Activated CD4-positive, alpha-beta T cell treated with anti-CD3 and anti-CD28 coated beads for 36 hours (primary cell): Measurements from ENCODE around the gene MAP1LC3B2. TPM values are rescaled to one million over a fixed set of nuclear protein-coding genes. Genes with fewer than 3 reads are reported as not detected.

Source experiments
- ATAC-seq: fragments of 200-7000 bp; cut with Tn5 transposase; one replicate; pipeline ENCODE4 v1.10.0; 2021; ENCODE audit warnings: mild to moderate bottlenecking, moderate library complexity
- CTCF ChIA-PET: fragments of 350-600 bp; sonication (Branson Sonifier 250); formaldehyde crosslinking; loops from one replicate; lab custom pipeline; 2021; ENCODE audit warnings: antibody characterized with exemption; lab: Charles Lee
- POLR2A ChIA-PET: fragments of 350-600 bp; sonication (Branson Sonifier 250); formaldehyde crosslinking; loops from one replicate; lab custom pipeline; 2021; ENCODE audit warnings: antibody characterized with exemption, inconsistent platforms; lab: Charles Lee
- DNase-seq: peaks from one replicate; pipeline ENCODE4 v3.0.0-alpha.2; 2020
- H3K27ac Mint-ChIP-seq: one replicate; pipeline ENCODE4 v1.8.0; 2021; ENCODE audit warnings: mixed read lengths
- H3K27me3 Mint-ChIP-seq: one replicate; pipeline ENCODE4 v1.8.0; 2021; ENCODE audit warnings: mixed read lengths
- H3K36me3 Mint-ChIP-seq: one replicate; pipeline ENCODE4 v1.8.0; 2021; ENCODE audit warnings: low read depth, mixed read lengths
- H3K4me1 Mint-ChIP-seq: one replicate; pipeline ENCODE4 v1.8.0; 2021; ENCODE audit warnings: mixed read lengths
- H3K4me3 Mint-ChIP-seq: one replicate; pipeline ENCODE4 v1.8.0; 2021; ENCODE audit warnings: mild to moderate bottlenecking, moderate library complexity, mixed read lengths
- H3K9me3 Mint-ChIP-seq: one replicate; pipeline ENCODE4 v1.8.0; 2021; ENCODE audit warnings: low read depth, mixed read lengths
- intact Hi-C, 2 experiments: fragments of 100-400 bp; cut with DNase I in 1 of 2; cut with micrococcal nuclease in 1 of 2; formaldehyde crosslinking; loops; one replicate each; pipeline versions ENCODE4 v1.14.2 to v1.15.1; 2022 to 2024; cut with DNase I, micrococcal nuclease
- total RNA-seq, 2 experiments: library from RNA; stranded (reverse); gene quantifications; one replicate each; pipeline ENCODE4 v1.2.3, GENCODE V29; 2021

The MAP1LC3B2 gene
- total RNA-seq, 2 experiments from 2014 or later, result 1.8 TPM; not detected in 1

DNA sequence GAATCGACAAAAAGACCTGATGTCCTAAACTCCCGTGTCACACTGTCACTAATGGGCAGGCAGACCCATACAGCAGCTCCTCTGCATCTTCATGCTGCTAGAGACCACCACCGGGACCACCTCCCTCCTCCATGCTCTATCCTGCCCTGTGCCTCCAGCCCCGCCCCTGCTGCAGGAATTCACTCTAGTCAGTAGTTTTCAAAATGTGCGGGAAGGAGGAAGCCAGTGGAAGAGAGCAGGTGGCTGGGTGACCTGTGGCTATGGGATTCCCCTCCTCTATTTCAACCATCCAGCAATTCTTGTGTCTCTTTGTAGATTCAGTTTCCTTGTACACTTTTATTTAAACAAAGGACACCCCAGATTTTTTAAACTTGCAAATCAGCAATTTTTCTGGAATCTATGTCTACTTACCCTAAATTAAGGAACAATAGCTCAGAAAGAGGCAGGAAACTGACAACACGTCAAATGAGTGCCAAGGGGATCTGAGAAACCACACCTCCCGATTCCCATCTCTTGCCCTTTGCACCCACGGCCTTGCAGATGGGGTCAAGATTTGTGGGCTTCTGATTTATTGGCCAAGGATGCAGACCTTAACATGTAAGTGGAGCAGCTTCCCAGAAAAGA is 20.4 kb upstream of the MAP1LC3B2 start:
- POLR2A ChIA-PET, result no interaction called here
- Mint-ChIP-seq H3K4me3 (no peak overlapping the region), H3K27me3 (no peaks in the 10 kb centered on the region), H3K36me3 (no peaks in the 10 kb centered on the region), H3K9me3 (no peaks in the 10 kb centered on the region), H3K27ac (no peak overlapping the region), H3K4me1 (peaks cover 29% of the 10 kb centered on the region)
- ATAC-seq (no peak), DNase-seq (no peak)
- intact Hi-C loops, result loop anchor here in 1 of 2 experiments (2.0 kb wide), 1 partner anchor 20 kb away; the partner anchor contains the start of gene MAP1LC3B2
- CTCF ChIA-PET, result interaction anchor here (0.7 kb wide), 2 partner anchors 15 to 21 kb away, joined by 3 to 4 read pairs; partner anchors contain the start of gene MAP1LC3B2

DNA sequence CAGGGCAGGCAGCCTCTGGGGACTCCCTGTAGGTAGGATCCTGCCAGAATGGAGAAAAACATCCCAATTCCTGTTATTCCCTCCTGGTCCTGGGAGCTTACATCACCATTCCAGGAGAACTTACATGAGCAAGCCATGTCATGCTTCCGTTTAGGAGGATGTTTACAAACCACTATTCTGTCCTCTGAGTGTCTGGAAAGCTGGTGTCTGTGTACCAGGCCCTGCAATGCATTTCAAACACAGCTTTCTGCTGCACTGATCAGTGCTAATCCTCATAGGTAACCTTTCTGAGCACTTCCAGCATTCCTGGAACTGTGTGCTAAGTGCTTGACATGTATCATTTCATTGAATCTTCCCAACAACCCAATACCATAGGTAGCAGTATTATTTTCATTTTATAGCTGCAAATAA is 19.8 kb upstream of the MAP1LC3B2 start:
- Mint-ChIP-seq H3K27me3 (no peaks in the 10 kb centered on the region), H3K27ac (no peak overlapping the region), H3K9me3 (no peaks in the 10 kb centered on the region), H3K36me3 (no peaks in the 10 kb centered on the region), H3K4me3 (no peak overlapping the region), H3K4me1 (peaks cover 25% of the 10 kb centered on the region)
- POLR2A ChIA-PET, result no interaction called here
- CTCF ChIA-PET, result no interaction called here
- ATAC-seq (no peak), DNase-seq (no peak)
- intact Hi-C loops, result loop anchor here in 1 of 2 experiments (2.0 kb wide), 1 partner anchor 19 kb away; the partner anchor contains the start of gene MAP1LC3B2

DNA sequence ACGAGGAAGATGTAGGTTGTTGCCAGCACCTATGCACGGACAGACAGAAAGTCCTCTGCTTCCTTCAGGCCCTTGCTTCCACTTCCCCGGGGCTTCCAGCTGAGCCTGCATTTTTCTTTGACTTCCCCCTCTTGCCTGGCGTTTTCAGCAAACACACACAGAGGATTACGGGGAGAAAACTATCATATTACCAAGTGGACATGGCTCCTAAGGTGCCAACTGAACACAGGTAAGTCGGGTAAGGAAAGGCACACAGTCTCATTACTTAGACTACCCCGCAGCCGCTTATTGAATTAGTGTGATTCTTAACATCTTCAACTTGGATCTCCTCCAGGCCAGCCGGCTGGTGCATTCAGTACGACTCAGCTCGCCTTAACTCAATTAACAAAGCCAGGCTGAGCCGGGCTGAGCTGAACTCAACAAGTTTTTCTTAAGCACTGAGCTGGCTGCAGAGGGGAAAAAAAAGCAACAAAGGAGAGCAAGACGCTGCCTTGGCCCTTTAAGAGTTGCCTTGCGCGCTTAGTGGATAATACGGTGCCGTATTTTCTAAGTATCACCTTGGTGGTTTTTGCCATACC is 19.2 kb upstream of the MAP1LC3B2 start:
- intact Hi-C loops, result loop anchor here in 1 of 2 experiments (2.0 kb wide), 1 partner anchor 19 kb away; the partner anchor contains the start of gene MAP1LC3B2
- no peak for ATAC-seq
- no peaks in the 10 kb centered on the region for H3K36me3 Mint-ChIP-seq

DNA sequence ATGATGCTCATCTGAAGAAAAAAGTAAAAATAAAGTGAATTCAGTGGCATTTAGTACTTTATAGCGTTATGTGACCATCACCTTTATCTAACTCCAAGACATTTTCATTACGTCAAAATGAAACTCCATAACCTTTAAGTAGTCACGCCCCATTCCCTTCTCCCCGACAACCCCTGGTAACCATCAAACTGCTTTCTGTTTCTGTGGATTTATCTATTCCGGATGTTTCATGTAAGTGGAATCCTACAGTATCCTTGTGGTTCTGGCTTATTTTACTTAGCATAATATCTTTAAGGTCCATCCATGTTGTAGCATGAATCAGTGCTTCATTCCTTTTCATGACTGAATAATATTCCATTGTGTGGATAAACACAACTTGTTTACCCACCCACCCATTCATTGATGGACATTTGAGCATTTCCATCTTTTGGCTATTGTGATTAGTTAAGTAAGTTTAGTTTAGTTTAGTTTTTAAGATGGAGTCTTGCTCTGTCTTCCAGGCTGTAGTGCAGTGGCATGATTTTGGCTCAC is 18.5 kb upstream of the MAP1LC3B2 start:
- no peaks in the 10 kb centered on the region for H3K27me3 Mint-ChIP-seq
- no peak overlapping the region for H3K27ac Mint-ChIP-seq
- ChIA-PET CTCF (no interaction called here), POLR2A (no interaction called here)
- intact Hi-C loops, result no loop called here
- H3K9me3 Mint-ChIP-seq, result no peaks in the 10 kb centered on the region
- no peak overlapping the region for H3K4me3 Mint-ChIP-seq
- peaks cover 23% of the 10 kb centered on the region for H3K4me1 Mint-ChIP-seq
- ATAC-seq (no peak), DNase-seq (no peak)
- no peaks in the 10 kb centered on the region for H3K36me3 Mint-ChIP-seq

More for the DNA sequence above, 19.2 kb upstream of the MAP1LC3B2 start:
- Mint-ChIP-seq H3K4me1 (peaks cover 23% of the 10 kb centered on the region), H3K4me3 (no peak overlapping the region), H3K9me3 (no peaks in the 10 kb centered on the region), H3K27me3 (no peaks in the 10 kb centered on the region), H3K27ac (no peak overlapping the region)
- DNase-seq, result no peak
- POLR2A ChIA-PET, result no interaction called here
- CTCF ChIA-PET, result interaction anchor here (0.8 kb wide), 1 partner anchor 59 kb away, joined by 3 read pairs; no protein-coding TSS in a partner anchor

DNA sequence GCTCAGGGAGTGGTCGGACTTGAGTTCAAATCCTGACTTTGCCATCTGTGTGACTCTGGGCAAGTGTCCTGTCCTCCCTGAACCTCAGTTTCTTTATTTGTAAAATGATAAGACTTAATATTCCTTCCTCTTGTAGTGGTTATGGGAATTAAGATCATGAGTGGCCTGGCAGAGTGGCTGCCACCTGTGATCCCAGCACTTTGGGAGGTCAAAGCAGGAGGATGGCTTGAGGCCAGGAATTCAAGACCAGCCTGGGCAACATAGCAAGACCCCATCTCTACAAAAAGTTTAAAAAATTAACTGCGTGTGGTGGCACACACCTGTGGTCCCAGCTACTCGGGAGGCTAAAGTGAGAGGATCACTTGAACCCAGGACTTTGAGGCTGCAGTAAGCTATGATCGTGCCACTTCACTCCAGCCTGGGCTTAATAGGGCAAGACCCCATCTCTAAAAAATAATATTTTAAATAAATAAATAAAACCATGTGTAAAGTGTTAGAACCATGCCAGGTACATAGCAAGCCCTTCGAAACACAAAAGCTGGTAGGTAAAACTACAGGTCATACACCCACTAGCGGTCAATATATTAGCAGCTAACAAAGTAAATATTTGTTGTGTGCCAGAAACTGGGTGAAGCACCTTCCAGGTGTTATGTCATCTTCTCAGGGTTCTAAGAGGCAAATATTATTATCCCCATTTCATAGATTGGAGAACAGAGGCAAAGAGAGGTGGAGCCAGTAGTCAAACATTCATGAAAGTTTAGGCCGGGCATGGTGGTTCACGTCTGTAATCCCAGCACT is 17.4 kb upstream of the MAP1LC3B2 start:
- CTCF ChIA-PET, result interaction anchor here (0.6 kb wide), 1 partner anchor 422 kb away, joined by 3 read pairs; no protein-coding TSS in a partner anchor
- no peaks in the 10 kb centered on the region for H3K27me3 Mint-ChIP-seq

DNA sequence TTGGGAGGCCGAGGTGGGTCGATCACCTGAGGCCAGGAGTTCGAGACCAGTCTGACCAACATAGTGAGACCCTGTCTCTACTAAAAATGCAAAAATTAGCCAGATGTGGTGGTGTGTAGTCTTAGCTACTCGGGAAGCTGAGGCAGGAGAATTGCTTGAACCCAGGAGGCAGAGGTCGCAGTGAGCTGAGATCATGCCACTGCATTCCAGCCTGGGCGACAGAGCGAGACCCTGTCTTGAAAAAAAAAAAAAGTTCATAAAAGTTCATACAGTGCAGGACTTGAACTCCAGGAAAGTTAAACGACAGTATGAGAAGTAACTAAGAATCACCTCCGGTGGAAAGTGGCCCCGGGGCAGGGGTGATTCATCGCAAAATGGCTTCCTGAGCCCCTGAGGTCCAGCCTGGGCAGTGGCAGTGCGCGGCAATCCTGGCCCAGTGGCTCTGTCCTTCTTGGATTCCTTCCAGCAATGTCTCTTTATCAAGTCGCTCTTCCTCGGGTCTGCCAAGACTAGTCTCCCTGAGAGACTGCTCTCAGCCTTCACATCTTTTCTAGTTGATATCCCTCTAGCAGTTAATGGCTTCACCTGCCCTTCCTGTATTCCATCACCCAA is 16.7 kb upstream of the MAP1LC3B2 start:
- no peaks in the 10 kb centered on the region for H3K36me3 Mint-ChIP-seq
- no peaks in the 10 kb centered on the region for H3K9me3 Mint-ChIP-seq
- no peak overlapping the region for H3K4me3 Mint-ChIP-seq
- intact Hi-C loops, result no loop called here
- no peaks in the 10 kb centered on the region for H3K27me3 Mint-ChIP-seq
- no peak for ATAC-seq
- ChIA-PET POLR2A (no interaction called here), CTCF (no interaction called here)
- H3K27ac Mint-ChIP-seq, result no peak overlapping the region
- no peak for DNase-seq
- peaks cover 12% of the 10 kb centered on the region for H3K4me1 Mint-ChIP-seq

More for the DNA sequence above, 17.4 kb upstream of the MAP1LC3B2 start:
- POLR2A ChIA-PET, result no interaction called here
- H3K4me3 Mint-ChIP-seq, result no peak overlapping the region
- H3K4me1 Mint-ChIP-seq, result peaks cover 19% of the 10 kb centered on the region
- DNase-seq (no peak), ATAC-seq (no peak)
- H3K9me3 Mint-ChIP-seq, result no peaks in the 10 kb centered on the region
- intact Hi-C loops, result no loop called here
- H3K36me3 Mint-ChIP-seq, result no peaks in the 10 kb centered on the region
- H3K27ac Mint-ChIP-seq, result no peak overlapping the region

DNA sequence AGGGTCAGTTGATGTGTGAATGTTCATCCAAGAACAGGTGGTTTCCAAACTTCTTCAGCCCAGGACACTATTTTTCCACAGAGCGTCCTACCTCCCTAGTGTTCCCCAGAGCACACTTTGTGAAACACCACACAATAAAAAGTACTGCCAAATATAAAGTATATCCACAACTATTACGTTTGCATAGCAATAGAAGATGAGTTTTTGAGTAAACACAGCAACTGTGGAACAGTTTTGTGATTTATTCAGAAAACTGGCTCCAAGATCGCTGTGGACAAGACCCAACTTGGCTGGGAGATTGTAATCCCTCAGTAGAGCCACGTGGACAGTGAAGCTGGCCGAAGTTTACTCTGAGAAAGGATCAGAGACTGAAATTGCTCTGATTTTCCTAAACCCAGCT is 14.5 kb upstream of the MAP1LC3B2 start:
- H3K27me3 Mint-ChIP-seq, result no peaks in the 10 kb centered on the region
- no peaks in the 10 kb centered on the region for H3K9me3 Mint-ChIP-seq
- ChIA-PET POLR2A (no interaction called here), CTCF (no interaction called here)
- H3K4me1 Mint-ChIP-seq, result no peaks in the 10 kb centered on the region
- H3K36me3 Mint-ChIP-seq, result no peaks in the 10 kb centered on the region
- ATAC-seq, result no peak
- no peak for DNase-seq
- no peak overlapping the region for H3K27ac Mint-ChIP-seq
- intact Hi-C loops, result no loop called here
- no peak overlapping the region for H3K4me3 Mint-ChIP-seq

DNA sequence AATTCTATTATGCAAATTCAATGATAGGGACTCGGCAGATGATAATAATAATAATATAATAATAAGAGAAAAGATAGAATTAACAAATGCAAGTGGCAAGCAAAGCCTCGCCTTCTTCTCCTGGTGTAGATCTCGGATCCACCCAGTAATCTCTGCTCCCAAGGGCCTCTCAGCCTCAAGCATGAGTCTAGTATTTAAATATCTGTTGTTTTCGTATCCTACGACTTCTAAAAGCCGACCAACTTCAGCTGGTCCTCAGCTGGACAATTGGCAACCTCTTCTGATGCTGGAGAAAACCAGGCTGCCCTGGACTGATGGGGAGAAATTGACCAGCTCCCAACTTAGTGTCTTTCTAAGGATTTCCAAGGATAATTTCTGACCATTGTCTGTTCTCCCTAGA is 14.0 kb upstream of the MAP1LC3B2 start:
- POLR2A ChIA-PET, result no interaction called here

DNA sequence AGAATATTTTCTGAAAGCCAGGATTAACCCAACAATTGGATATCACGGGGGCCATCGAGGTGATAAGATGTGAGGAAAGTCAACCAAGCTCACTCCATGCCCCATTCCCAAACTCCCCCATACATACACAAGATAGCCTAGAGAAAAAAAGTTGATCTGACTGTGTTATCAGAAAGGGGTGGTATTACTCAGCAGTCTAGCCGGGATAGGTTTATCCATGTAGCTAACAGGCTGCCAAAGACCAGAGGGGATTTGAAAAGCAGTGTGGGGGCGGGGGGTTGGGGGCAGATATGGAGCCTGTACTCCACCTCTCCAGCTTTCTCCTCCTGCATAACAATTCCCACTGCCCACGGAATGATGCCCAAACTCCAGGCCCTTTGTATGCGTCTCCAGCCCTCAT is 13.2 kb upstream of the MAP1LC3B2 start:
- Mint-ChIP-seq H3K36me3 (no peaks in the 10 kb centered on the region), H3K4me3 (no peak overlapping the region), H3K9me3 (no peaks in the 10 kb centered on the region), H3K27ac (no peak overlapping the region), H3K27me3 (no peaks in the 10 kb centered on the region), H3K4me1 (no peaks in the 10 kb centered on the region)
- POLR2A ChIA-PET, result no interaction called here
- ATAC-seq (no peak), DNase-seq (no peak)
- CTCF ChIA-PET, result interaction anchor here (0.7 kb wide), 1 partner anchor 99 kb away, joined by 3 read pairs; no protein-coding TSS in a partner anchor
- intact Hi-C loops, result no loop called here

More for the DNA sequence above, 14.0 kb upstream of the MAP1LC3B2 start:
- DNase-seq, result no peak
- Mint-ChIP-seq H3K27me3 (no peaks in the 10 kb centered on the region), H3K27ac (no peak overlapping the region), H3K36me3 (no peaks in the 10 kb centered on the region), H3K4me1 (no peaks in the 10 kb centered on the region), H3K4me3 (no peak overlapping the region), H3K9me3 (no peaks in the 10 kb centered on the region)
- intact Hi-C loops, result no loop called here
- CTCF ChIA-PET, result no interaction called here
- no peak for ATAC-seq

DNA sequence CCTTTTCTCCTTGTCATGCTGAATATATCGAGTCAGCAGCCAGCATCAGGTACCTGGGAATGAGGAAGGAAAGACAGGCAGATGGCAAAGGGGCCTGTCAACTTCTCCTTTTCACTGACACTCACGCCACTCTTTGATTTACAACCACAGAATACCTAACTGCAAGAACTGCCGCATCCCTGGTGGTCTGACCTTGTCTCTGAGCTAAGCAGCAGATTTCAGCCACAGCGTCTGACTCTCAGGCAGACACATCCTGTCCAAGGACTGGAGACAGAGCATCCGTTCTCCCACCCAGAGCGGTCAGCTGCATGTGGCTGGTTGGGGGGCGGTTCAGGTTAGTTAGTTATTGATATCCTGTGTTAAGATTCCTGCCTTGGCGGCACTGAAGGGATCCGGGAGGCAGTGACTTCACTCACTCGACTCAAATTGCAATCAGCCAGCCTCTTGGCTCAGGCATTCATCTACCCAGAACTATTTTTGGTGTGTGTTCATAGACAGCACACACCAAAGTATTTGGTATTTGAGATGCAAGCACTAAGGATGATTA is 11.2 kb upstream of the MAP1LC3B2 start:
- ChIA-PET POLR2A (no interaction called here), CTCF (interaction anchor here (1.2 kb wide), 1 partner anchor 15 kb away, joined by 3 read pairs; no protein-coding TSS in a partner anchor)
- H3K4me1 Mint-ChIP-seq, result no peaks in the 10 kb centered on the region
- no peak for DNase-seq
- no peaks in the 10 kb centered on the region for H3K27me3 Mint-ChIP-seq
- no peaks in the 10 kb centered on the region for H3K36me3 Mint-ChIP-seq
- H3K9me3 Mint-ChIP-seq, result no peaks in the 10 kb centered on the region
- H3K27ac Mint-ChIP-seq, result no peak overlapping the region
- ATAC-seq, result no peak
- intact Hi-C loops, result no loop called here
- no peak overlapping the region for H3K4me3 Mint-ChIP-seq

DNA sequence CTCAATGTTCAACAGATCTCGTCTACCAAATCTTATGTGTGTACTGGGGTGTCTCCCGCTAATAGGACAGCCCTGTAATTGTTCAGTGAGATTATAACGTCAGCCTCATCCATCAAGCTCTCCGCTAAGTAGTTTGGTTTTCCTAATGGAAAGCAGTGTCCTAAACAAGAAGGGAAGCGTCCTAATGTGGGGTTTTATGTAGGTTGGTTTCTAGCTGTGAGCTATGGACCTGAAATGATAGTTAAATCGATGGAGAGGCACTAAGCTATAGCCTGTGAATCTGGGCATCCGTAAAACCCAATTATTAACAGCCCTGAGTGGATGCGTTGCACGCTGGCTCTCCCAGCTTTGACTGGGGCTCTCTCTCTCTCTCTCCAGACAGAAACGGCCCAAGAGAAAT is 9.2 kb upstream of the MAP1LC3B2 start:
- ATAC-seq, result no peak
- DNase-seq, result no peak
- CTCF ChIA-PET, result interaction anchor here (0.9 kb wide), 1 partner anchor 68 kb away, joined by 3 read pairs; no protein-coding TSS in a partner anchor
- H3K4me3 Mint-ChIP-seq, result no peak overlapping the region
- no peaks in the 10 kb centered on the region for H3K4me1 Mint-ChIP-seq
- POLR2A ChIA-PET, result no interaction called here
- no peaks in the 10 kb centered on the region for H3K27me3 Mint-ChIP-seq
- H3K9me3 Mint-ChIP-seq, result peaks cover 3% of the 10 kb centered on the region
- intact Hi-C loops, result loop anchor here in 1 of 2 experiments (10.0 kb wide), 1 partner anchor 265 kb away; no protein-coding TSS in a partner anchor
- no peaks in the 10 kb centered on the region for H3K36me3 Mint-ChIP-seq
- H3K27ac Mint-ChIP-seq, result no peak overlapping the region
